Activated naive CD4-positive, alpha-beta T cell treated with anti-CD3 and anti-CD28 coated beads, Interleukin-2, amount 50 U/mL, for 72 hours (primary cell): ENCODE measurements around the gene IPO7. TPM values are rescaled to one million over a fixed set of nuclear protein-coding genes. Genes with fewer than 3 reads are reported as not detected.
"Not testable (repeated sequence)": the region's sequence is repeated elsewhere in the genome, so short reads cannot be mapped to it uniquely, and the experiment has no call there.

ENCODE experiments used
- ATAC-seq, 2 donors: fragments of 150-1000 bp; cut with Tn5 transposase; 2 replicates each; pipeline ENCODE4 v1.10.0; 2021; ENCODE audit warnings: mild to moderate bottlenecking in 2 of 2, moderate library complexity in 2 of 2
- DNase-seq, 2 donors: peaks; one replicate each; pipeline ENCODE4 v3.0.0; 2021 to 2022; ENCODE audit warnings: low spot score in 2 of 2
- H3K27ac Mint-ChIP-seq, 2 donors: one replicate each; pipeline ENCODE4 v1.8.0; 2022; ENCODE audit warnings: mild to moderate bottlenecking in 2 of 2, mixed read lengths in 2 of 2
- H3K36me3 Mint-ChIP-seq, 2 donors: one replicate each; pipeline ENCODE4 v1.8.0; 2022; ENCODE audit warnings: mixed read lengths in 2 of 2
- H3K9me3 Mint-ChIP-seq, 2 donors: one replicate each; pipeline ENCODE4 v1.8.0; 2022; ENCODE audit warnings: mixed read lengths in 2 of 2
- total RNA-seq, 2 donors: library from RNA; stranded (reverse); gene quantifications; one replicate each; pipeline ENCODE4 v1.2.3, GENCODE V29; 2022

The IPO7 gene
- total RNA-seq, 2 donors from 2014 or later = 146 to 147 TPM

DNA sequence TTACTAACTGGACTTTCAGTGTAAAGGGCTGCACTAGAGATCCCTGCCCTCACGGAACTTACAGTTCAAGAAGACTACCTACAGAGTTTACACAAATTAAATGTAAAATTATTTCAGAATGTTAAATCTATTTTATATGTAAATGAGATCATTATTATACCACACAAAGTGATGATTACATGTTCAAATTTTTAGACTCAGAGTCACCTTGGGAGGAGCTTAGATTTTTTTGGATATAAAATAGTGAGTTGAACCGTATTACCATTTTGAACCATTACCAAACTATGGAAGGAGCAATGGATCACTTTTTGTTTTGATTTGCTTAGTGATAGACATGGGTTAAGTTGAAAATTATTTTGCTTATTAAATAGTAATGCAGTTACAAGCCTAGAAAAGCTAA, 1.6 kb downstream of the IPO7 start:
- Mint-ChIP-seq H3K36me3 (peaks cover 25 to 27% of the 10 kb centered on the region in 2 donors), H3K9me3 (peaks cover 0 to 5% of the 10 kb centered on the region in 2 donors), H3K27ac (no peak overlapping the region)
- ATAC-seq (no peak), DNase-seq (no peak)

DNA sequence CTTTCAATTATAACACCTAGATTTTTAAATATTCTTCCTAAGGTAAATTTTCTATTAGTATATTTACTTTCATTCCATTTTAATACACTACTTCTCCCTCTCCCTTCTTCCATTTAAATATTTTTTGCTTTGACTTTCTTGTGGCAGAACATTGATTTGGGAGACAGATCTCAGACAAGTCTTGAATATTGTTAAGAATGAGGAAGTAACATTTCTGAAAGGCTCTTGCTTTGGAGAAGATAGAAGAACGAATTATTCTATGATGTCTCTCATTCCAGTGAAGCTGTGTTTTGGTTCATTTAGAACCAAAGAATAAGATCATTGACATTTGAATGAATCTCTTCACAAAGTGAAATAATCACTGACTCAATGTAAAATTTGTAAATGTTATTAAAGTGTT, 2.4 kb downstream of the IPO7 start:
- ATAC-seq (no peak), DNase-seq (no peak)
- Mint-ChIP-seq H3K36me3 (peaks cover 25 to 27% of the 10 kb centered on the region in 2 donors), H3K9me3 (peaks cover 0 to 5% of the 10 kb centered on the region in 2 donors), H3K27ac (peak overlapping the region in 1 of 2 donors; percentile 2)

DNA sequence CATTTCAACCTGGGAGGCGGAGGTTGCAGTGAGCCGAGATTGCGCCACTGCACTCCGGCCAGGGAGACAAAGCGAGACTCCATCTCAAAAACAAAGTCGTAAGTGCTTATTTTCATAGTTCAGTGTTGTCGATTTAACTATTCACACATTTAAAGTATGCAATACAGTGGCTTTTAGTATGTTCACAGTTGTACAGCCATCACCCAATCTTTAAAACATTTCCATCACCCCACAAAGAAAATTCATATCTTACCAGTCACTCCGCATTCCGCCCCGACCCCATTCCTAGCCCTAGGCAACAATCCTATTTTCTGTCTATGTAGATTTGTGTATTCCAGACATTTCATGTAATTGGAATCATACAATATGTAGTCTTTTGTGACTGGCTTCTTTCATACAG, 11.9 kb downstream of the IPO7 start:
- no peak for DNase-seq
- H3K9me3 Mint-ChIP-seq = no peaks in the 10 kb centered on the region
- peak overlapping the region; percentile 2 to 22 for H3K27ac Mint-ChIP-seq
- peaks cover 0 to 26% of the 10 kb centered on the region in 2 donors for H3K36me3 Mint-ChIP-seq
- no peak for ATAC-seq

DNA sequence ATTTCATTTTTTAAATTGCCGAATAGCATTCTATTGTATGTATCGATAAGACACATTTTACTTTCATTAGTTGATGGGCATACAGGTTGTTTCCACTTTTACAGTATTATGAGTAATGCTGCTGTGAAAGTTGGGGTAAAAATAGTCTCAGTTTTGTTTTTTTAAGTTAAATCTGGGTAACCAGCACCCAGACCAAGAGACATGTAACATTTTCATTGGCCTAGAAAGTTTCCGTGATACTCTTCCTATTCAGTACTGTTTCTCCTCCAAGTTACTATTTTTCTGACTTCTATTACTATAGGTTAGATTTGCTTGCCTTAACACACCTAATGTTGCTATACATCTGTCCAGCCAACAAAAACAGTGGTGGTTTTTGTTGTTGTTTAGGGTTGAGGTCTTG, 12.3 kb downstream of the IPO7 start:
- DNase-seq = no peak
- peak; percentile 43 to 76 for ATAC-seq
- H3K36me3 Mint-ChIP-seq = peaks cover 0 to 26% of the 10 kb centered on the region in 2 donors
- peak overlapping the region; percentile 22 to 57 for H3K27ac Mint-ChIP-seq
- H3K9me3 Mint-ChIP-seq = no peaks in the 10 kb centered on the region

DNA sequence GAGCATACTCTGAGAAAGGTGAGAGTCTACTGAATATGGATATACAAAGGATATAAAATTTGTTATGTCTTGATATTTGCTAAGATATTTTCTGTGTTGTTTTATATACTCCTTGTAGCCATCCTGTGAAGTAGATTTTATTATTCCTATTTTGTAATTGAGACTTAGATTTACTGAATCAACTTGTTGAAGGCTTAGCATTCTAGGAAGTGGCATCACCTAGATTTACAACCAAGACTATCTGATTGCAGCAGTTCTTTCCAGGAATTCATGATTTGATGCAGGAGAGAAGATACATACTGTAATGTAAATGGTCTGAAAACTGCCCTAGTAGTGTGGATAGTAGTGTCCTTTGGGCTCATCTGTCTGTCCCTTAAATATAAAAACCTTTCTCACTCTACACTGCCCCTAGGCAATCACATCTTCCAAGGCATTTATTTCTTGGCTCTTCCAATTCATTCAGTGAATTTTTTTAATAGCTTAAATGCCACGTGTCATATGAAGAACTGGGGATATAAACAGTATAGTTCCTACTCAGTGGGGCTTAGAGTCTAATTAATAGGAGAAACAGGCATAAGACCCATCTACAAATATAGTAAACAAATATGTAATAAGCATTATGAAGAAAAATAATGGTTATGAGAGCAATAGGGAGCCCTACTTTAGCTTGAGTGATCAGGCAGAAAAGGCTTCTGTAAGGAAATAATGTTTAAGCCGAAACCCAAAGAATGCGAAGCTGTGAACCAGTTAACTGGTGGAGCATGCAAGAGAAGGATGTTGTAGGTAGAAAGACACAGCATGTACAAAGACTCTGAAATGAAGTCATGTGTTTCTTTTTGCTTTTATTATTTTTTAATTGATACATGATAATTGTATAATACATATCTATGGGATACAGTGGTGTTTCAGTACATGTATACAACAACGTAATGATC, 13.6 kb downstream of the IPO7 start:
- Mint-ChIP-seq H3K9me3 (no peaks in the 10 kb centered on the region), H3K36me3 (peaks cover 0 to 22% of the 10 kb centered on the region in 2 donors), H3K27ac (peak overlapping the region in 1 of 2 donors; percentile 83)
- ATAC-seq (no peak), DNase-seq (no peak)

DNA sequence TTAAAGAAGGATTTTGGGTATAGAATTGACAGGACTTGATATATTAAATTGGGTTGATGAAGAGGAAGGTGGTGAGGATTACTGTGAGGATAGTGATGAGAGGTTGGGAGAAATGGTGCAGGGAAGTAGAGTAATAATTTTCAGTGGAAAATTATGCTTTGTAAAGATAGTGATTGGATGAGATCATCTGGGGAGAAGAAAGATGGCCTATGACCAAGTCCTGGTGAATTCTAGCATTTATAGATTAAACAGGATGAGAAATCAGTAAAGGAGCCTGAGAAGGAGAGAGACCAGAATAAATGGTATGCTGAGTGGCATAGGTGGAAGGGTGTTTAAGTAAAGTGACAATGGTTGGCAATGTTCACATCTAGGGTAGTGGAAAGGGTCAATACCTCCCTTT, 15.0 kb downstream of the IPO7 start:
- ATAC-seq (no peak), DNase-seq (no peak)
- Mint-ChIP-seq H3K9me3 (no peaks in the 10 kb centered on the region), H3K36me3 (peaks cover 0 to 16% of the 10 kb centered on the region in 2 donors), H3K27ac (peak overlapping the region in 1 of 2 donors; percentile 0)

DNA sequence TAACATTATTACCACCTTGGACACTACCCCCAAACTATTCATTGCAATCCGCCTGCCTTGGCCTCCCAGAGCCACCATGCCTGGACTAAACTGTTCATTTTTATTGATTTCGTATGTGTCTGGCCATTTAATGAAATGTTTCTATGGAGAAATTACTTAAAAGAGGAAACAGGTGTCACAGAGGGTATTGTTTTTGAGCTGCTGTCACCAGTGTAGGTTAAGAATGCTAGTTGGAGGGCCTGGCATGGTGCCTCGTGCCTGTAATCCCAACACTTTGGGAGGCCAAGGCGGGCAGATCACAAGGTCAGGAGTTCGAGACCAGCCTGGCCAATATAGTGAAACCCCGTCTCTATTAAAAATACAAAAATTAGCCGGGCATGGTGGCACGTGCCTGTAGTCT, 17.4 kb downstream of the IPO7 start:
- not testable (repeated sequence) for H3K9me3 Mint-ChIP-seq, H3K27ac Mint-ChIP-seq, ATAC-seq, DNase-seq
- peaks cover 0 to 21% of the 10 kb centered on the region in 2 donors for H3K36me3 Mint-ChIP-seq

DNA sequence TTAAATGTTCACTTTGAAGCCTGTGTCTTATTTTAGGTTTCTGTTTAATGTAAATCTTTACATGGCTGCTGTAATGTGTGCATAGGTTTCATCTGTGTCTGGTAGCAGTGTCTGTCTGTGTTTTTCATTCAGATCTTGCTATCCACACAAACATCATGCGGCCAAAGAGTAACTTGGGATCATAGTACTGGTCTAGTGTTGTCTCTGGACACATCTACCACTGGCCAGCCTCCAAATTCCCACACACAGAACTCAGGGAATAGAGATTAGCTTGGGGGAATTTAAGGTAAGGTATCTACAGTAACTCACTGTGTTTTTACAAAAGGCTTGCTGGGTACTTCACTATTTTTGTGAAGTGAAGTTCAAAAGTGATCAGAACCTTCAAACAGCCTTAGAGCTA, 44.3 kb downstream of the IPO7 start:
- no peaks in the 10 kb centered on the region for H3K9me3 Mint-ChIP-seq
- ATAC-seq (no peak), DNase-seq (no peak)
- peak overlapping the region in 1 of 2 donors; percentile 85 for H3K27ac Mint-ChIP-seq
- peaks cover 9 to 12% of the 10 kb centered on the region in 2 donors for H3K36me3 Mint-ChIP-seq

DNA sequence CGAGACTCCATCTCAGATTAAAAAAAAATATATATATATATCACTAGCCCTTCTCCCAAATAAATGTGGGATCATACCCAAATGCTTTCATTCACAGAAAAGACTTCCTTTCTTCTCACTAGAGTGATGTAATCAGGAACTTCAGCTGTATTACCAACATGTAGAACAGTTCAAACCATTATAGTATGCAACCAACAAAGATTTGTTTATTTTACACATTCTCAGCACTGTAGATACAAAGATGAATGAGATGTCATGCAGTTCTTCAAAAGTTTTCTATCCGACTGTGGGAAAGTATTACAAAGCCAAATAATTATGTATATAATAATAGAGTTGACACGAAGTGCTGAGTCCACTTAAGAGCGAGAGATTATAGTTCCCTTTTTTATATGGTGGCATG, 54.2 kb downstream of the IPO7 start:
- Mint-ChIP-seq H3K27ac (no peak overlapping the region), H3K9me3 (no peaks in the 10 kb centered on the region), H3K36me3 (peaks cover 14 to 32% of the 10 kb centered on the region in 2 donors)
- DNase-seq (no peak), ATAC-seq (no peak)

DNA sequence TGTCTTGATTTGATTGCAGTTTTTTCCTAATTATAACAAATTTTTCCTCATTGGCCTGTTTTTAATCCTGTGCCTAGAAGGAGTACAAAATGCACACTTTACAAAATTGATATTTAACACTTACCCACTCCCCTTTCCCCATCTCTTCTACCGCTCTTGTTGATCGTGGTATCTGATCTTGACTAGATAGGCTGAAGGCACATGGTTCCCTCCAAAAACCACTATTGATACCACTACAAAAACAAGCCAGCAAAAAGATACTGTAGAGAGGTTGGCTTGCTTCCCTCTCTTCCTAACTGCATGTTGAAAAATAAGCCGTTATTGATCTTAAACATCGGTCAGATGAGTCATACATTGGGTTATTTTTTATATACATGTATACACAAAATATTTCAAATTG, 61.8 kb downstream of the IPO7 start:
- Mint-ChIP-seq H3K36me3 (peaks cover 4 to 6% of the 10 kb centered on the region in 2 donors), H3K9me3 (no peaks in the 10 kb centered on the region), H3K27ac (no peak overlapping the region)
- DNase-seq (no peak), ATAC-seq (no peak)

DNA sequence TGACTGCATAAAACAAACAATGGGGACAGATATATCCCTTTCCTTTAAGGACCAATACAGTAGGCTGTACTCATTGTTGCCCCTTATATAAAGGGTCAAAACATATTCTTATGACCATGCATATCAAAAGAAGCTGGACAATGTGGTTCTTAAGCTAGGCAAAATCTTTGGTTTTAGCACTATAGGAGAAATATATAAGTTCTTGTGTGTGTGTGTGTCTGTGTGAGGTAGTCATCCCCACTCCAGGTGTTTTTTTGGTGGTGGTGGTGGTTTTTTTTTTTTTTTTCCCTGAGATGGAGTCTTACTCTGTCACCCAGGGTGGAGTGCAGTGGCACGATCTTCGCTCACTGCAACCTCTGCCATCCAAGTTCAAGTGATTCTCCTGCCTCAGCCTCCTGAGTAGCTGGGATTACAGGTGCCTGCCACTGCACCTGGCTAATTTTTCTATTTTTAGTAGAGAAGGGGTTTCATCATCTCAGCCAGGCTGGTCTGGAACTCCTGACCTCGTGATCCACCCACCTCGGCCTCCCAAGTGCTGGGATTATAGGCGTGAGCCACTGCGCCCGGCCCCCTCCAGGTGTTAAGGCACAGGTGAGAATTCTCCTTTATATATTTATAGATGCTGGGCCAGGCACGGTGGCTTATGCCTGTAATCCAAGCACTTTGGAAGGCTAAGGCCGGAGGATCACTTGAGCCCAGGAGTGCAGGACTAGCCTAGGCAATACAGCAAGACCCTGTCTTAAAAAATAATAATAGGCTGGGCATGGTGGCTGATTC, 64.3 kb downstream of the IPO7 start:
- DNase-seq = no peak
- Mint-ChIP-seq H3K36me3 (no peaks in the 10 kb centered on the region), H3K27ac (no peak overlapping the region), H3K9me3 (no peaks in the 10 kb centered on the region)
- no peak for ATAC-seq

DNA sequence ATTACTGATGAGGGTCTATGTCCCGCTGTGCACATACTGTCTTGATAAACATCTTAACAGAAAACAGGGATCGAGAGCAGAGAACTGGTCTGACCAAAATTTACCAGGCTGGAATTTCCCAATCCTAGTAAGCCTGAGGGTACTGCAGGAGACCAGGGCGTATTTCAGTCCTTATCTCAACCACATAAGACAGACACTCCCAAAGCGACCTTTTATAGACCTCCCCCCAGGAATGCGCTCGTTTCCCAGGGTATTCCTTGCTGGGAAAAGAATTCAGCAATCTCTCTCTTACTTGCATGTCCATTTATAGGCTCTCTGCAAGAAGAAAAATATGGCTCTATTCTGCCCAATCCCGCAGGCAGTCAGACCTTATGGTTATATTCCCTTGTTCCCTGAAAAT, 67.6 kb downstream of the IPO7 start:
- not testable (repeated sequence) for ATAC-seq, H3K36me3 Mint-ChIP-seq

DNA sequence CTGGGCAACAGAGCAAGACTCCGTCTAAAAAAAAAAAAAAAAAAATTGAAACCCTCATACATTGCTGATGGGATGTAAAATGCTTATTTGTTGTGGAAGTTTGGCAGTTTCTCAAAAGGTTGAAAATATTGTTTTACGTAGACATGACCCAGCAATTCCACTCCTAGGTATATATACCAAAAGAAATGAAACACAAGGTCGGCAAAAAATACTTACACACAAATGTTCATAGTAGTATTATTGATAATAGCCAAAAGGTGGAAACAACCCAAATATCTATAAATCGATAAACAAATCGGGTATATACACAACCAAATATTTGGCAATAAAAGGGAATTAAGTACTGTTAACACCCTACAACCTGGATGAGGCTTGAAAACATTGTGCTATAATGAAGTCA, 71.3 kb downstream of the IPO7 start:
- DNase-seq (no peak), ATAC-seq (no peak)
- no peak overlapping the region for H3K27ac Mint-ChIP-seq
- no peaks in the 10 kb centered on the region for H3K9me3 Mint-ChIP-seq
- H3K36me3 Mint-ChIP-seq = peaks cover 11 to 13% of the 10 kb centered on the region in 2 donors

More for the DNA sequence above, 67.6 kb downstream of the IPO7 start:
- H3K9me3 Mint-ChIP-seq, DNase-seq, H3K27ac Mint-ChIP-seq: not testable (repeated sequence)

DNA sequence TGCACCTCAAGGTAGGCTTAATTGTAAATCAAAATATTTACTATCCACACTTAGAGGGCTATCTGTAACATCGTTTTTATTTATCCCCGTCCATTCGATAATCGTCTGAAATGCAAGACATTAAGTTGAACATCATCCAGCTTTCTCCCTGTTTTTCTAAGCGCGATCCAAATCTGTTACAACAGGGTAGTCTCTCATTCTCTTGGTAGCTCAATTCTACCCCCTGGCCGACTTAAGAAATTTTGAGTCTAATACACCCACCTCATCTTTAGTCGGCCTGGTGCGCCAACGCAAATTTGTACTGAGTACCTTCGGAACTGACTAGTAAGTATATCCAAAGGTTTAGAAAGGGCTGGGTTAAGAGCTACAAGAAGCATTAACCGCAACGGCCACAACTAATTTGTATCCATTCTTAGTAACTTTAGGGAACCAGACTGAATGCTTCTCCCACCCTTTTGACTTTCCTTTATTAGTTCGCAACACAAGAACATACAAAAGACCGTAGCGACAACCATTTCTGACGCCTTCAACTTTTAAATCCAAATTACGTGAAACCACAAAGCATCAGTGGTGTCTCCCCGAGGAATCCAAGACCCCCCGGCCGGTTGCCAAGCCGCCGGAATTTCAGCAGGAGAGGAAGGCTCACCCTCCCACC, 75.3 kb downstream of the IPO7 start:
- Mint-ChIP-seq H3K27ac (peak overlapping the region; percentile 98 to 99), H3K9me3 (no peaks in the 10 kb centered on the region), H3K36me3 (peaks cover 13 to 15% of the 10 kb centered on the region in 2 donors)
- DNase-seq (peak in 1 of 2 donors; percentile 40), ATAC-seq (no peak)

DNA sequence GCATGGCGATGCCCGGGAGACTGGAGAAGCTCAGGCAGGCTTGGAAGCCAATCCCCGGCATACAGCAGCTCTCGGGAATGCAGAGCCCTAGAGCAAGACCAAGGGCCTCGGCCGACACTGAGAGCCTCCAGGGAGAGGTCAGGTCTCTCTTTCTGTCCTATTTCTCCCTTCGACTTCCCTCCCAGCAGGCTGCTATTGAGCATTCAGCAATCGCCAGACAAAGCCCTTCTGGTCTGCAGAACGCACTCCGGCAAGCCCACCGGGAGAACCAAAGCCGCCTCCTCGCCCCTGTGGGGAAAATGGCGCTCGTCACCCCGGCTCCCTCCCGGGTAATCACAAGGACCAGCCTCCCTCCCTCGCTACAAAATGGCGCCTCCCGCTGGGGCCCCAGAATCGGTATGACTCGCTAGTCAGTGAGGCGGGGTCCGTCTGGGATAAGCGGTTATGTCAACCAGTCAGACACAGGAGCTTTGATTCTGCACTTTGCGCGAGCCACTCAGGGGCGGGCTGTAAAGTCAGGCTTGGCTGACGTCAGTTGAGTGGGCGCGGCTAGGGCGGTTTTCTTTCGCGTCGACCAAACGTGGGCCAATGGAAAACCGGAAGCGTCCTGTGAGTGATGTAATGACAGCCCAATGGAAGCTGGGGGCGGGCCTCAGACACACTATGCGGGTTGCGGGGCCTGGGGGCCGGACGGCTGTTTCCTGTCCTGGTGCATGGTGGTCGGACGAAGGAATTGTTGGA, 76.0 kb downstream of the IPO7 start, which contains the start of gene ZNF143:
TSS of gene ZNF143 (plus strand) at position 691 of the 741 bp plus-strand sequence. CDS start 10,297 bp downstream, outside the sequence.
- no peaks in the 10 kb centered on the region for H3K9me3 Mint-ChIP-seq
- H3K27ac Mint-ChIP-seq = peak within 1 kb of the TSS; percentile 98 to 99
- peak; percentile 98 to 100 for DNase-seq
- ATAC-seq = peak; percentile 92 to 96
- peaks cover 13 to 15% of the 10 kb centered on the region in 2 donors for H3K36me3 Mint-ChIP-seq
